MCF 10A (cell line): ENCODE measurements around the gene TNS1. TPM values are rescaled to one million over a fixed set of nuclear protein-coding genes. Genes with fewer than 3 reads are reported as not detected.

Experiments
- BruUV-seq: library from RNA; stranded (reverse); fragments of 400-500 nt; replicated peaks from 2 replicates; lab custom pipeline; 2021; lab: Mats Ljungman, UMichigan
- CTCF ChIA-PET: fragments of 300-600 bp; sonication (Branson Sonifier 250); formaldehyde crosslinking; extraction: SDS; loops from one replicate; lab custom pipeline; 2021; ENCODE audit warnings: antibody characterized with exemption, inconsistent platforms; lab: Yijun Ruan, JAX
- POLR2A ChIA-PET: fragments of 300-600, 350-650 bp; sonication (Branson Sonifier 250); formaldehyde crosslinking; extraction: SDS; loops from one replicate; lab custom pipeline; 2020; ENCODE audit warnings: antibody characterized with exemption, inconsistent platforms; lab: Yijun Ruan, JAX
- DNase-seq: peaks from one replicate; pipeline ENCODE4 v3.0.0-alpha.2; 2018; ENCODE audit not compliant: unreplicated experiment
- H3K27ac Mint-ChIP-seq: one replicate; pipeline ENCODE4 v1.8.0; 2022; ENCODE audit warnings: mild to moderate bottlenecking, low read depth, mixed read lengths; ENCODE audit not compliant: unreplicated experiment
- H3K27me3 Mint-ChIP-seq: one replicate; pipeline ENCODE4 v1.8.0; 2022; ENCODE audit warnings: mixed read lengths; ENCODE audit not compliant: insufficient read depth, unreplicated experiment
- H3K36me3 Mint-ChIP-seq: one replicate; pipeline ENCODE4 v1.8.0; 2022; ENCODE audit warnings: mild to moderate bottlenecking, moderate library complexity, mixed read lengths; ENCODE audit not compliant: insufficient read depth, unreplicated experiment
- H3K4me1 Mint-ChIP-seq: one replicate; pipeline ENCODE4 v1.8.0; 2022; ENCODE audit warnings: mixed read lengths; ENCODE audit not compliant: insufficient read depth, unreplicated experiment
- H3K4me3 Mint-ChIP-seq: one replicate; pipeline ENCODE4 v1.8.0; 2022; ENCODE audit warnings: mild to moderate bottlenecking, moderate library complexity, mixed read lengths; ENCODE audit not compliant: unreplicated experiment
- H3K9me3 Mint-ChIP-seq: one replicate; pipeline ENCODE4 v1.8.0; 2022; ENCODE audit warnings: mixed read lengths; ENCODE audit not compliant: unreplicated experiment
- CTCF ChIP-seq: fragments of 200-600 bp; IDR thresholded peaks from one replicate; pipeline ENCODE4 v1.8.0; 2022; ENCODE audit warnings: antibody characterized with exemption, mild to moderate bottlenecking; ENCODE audit not compliant: unreplicated experiment
- intact Hi-C: fragments of 100-400 bp; cut with micrococcal nuclease; formaldehyde crosslinking; loops from 2 replicates; pipeline ENCODE4 v1.14.1; 2022
- total RNA-seq: library from RNA; stranded (reverse); gene quantifications from 2 replicates; pipeline ENCODE4 v1.2.3, GENCODE V29; 2022

TNS1 gene
- total RNA-seq, 1 experiment from 2014 or later = 3.3 TPM

GRCh38 chr2:217801711-217802110 is 201.1 kb downstream of the TNS1 start:
- no peak overlapping the region for H3K4me3 Mint-ChIP-seq

DNA sequence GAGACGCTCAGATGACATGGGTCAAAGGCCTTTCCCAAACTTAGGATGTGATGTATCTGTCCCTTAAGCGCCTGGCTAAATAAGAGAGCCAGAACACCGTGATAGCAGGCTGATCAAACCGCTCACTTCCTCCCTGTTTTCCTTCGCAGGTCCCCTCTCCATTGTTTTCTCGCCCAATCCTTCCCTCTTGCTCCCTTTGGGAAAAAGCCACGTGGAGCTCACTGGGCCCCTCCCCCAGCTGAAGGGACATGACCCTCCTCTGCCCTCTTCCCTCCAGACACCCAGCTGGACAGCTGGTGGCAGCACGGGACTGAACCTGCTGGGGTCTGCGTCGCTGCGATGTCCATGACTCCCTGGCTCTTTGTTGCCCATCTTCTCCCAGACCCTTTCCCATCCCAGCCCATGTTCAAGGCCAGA is 201.7 kb downstream of the TNS1 start:
- no peak overlapping the region for H3K27ac Mint-ChIP-seq
- peaks cover 5% of the 10 kb centered on the region for H3K36me3 Mint-ChIP-seq
- H3K9me3 Mint-ChIP-seq = peaks cover 6% of the 10 kb centered on the region
- intact Hi-C loops = no loop called here
- POLR2A ChIA-PET = interaction anchor here (1.2 kb wide), 1 partner anchor 9 kb away, joined by 3 read pairs; no protein-coding TSS in a partner anchor
- no peaks in the 10 kb centered on the region for H3K27me3 Mint-ChIP-seq
- peaks cover 7% of the 10 kb centered on the region for H3K4me1 Mint-ChIP-seq
- no peak overlapping the region for H3K4me3 Mint-ChIP-seq
- CTCF ChIA-PET = interaction anchor here (0.7 to 7.4 kb wide), 3 partner anchors 11 to 85 kb away, joined by 3 to 59 read pairs (median 4); no protein-coding TSS in a partner anchor
- no peak for TF ChIP-seq CTCF
- DNase-seq = no peak
- BruUV-seq = no TSS peak

More at GRCh38 chr2:217801711-217802110, 201.1 kb downstream of the TNS1 start:
- H3K9me3 Mint-ChIP-seq = peaks cover 6% of the 10 kb centered on the region
- TF ChIP-seq CTCF = no peak
- intact Hi-C loops = no loop called here
- no peaks in the 10 kb centered on the region for H3K27me3 Mint-ChIP-seq
- no peak for DNase-seq
- POLR2A ChIA-PET = interaction anchor here (1.2 kb wide), 1 partner anchor 9 kb away, joined by 3 read pairs; no protein-coding TSS in a partner anchor
- no TSS peak for BruUV-seq
- CTCF ChIA-PET = interaction anchor here (1.1 to 7.4 kb wide), 2 partner anchors 12 to 16 kb away, joined by 3 to 59 read pairs; no protein-coding TSS in a partner anchor
- peaks cover 5% of the 10 kb centered on the region for H3K36me3 Mint-ChIP-seq
- H3K27ac Mint-ChIP-seq = no peak overlapping the region
- peaks cover 7% of the 10 kb centered on the region for H3K4me1 Mint-ChIP-seq

DNA sequence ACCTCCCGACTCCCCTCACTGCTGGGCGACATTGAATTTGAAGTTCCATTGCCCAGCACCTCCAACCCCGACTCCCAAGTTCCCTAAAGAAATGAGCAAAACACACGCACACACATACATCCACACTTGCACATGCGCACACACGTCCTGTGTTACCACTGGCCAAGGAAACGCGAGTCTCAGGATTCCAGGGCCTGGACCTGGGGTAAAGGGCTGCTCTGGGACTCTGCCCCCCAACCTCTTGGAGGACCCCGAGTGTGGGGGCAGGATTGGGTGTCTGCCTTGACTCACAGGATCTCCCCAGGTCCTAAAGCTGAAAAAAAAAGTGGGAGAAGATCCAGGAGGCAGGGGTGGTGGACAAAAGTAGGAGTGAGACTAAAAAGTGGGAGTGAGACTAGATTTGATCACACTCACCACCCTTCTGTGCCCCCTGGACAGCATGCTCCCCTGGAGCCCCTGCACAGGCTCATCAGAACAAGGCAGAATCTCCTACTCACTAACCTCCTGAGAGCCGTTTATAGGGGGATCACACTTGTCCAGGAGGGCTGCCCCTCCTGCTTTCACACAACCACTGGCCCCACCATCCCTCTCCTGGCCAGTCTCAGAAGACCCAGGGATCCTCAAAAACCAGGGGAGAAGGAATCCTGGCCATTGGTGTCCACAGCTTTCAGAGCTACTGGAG is 202.2 kb downstream of the TNS1 start:
- H3K9me3 Mint-ChIP-seq = peaks cover 3% of the 10 kb centered on the region
- H3K36me3 Mint-ChIP-seq = peaks cover 5% of the 10 kb centered on the region
- H3K27ac Mint-ChIP-seq = no peak overlapping the region
- no peak for DNase-seq
- ChIA-PET POLR2A (interaction anchor here (1.2 kb wide), 1 partner anchor 8 kb away, joined by 3 read pairs; no protein-coding TSS in a partner anchor), CTCF (interaction anchor here (0.7 to 7.4 kb wide), 4 partner anchors 11 to 189 kb away, joined by 3 to 59 read pairs (median 4); no protein-coding TSS in a partner anchor)
- H3K4me1 Mint-ChIP-seq = peaks cover 4% of the 10 kb centered on the region
- no peaks in the 10 kb centered on the region for H3K27me3 Mint-ChIP-seq
- BruUV-seq = no TSS peak
- no peak for TF ChIP-seq CTCF
- intact Hi-C loops = no loop called here
- H3K4me3 Mint-ChIP-seq = no peak overlapping the region

- ChIA-PET POLR2A (no interaction called here), CTCF (interaction anchor here (0.6 to 7.4 kb wide), 10 partner anchors 10 to 1115 kb away, joined by 3 to 59 read pairs (median 3); no protein-coding TSS in a partner anchor)
- H3K36me3 Mint-ChIP-seq = peaks cover 5% of the 10 kb centered on the region
- H3K4me3 Mint-ChIP-seq = no peak overlapping the region
- no TSS peak for BruUV-seq
- no peak overlapping the region for H3K27ac Mint-ChIP-seq
- DNase-seq = no peak
- no peaks in the 10 kb centered on the region for H3K4me1 Mint-ChIP-seq
- H3K27me3 Mint-ChIP-seq = no peaks in the 10 kb centered on the region
- intact Hi-C loops = no loop called here
- H3K9me3 Mint-ChIP-seq = no peaks in the 10 kb centered on the region
- TF ChIP-seq CTCF = no peak
Observed at GRCh38 chr2:217799563-217800432, 203.0 kb downstream of the TNS1 start.
